HL-60 (cell line): ENCODE measurements around the gene RNF151.

ENCODE experiments used
- DNase-seq, 2 experiments: peaks; one replicate each; pipeline ENCODE4 v3.0.0-alpha.2; 2010 to 2020; ENCODE audit warnings: low read depth in 1 of 2, low spot score in 1 of 2
- H3K27ac ChIP-seq: fragments of 250-450 bp; sonication (Bioruptor Pico); replicated peaks from 2 replicates; pipeline ENCODE4 v1.5.1; 2020; ENCODE audit warnings: mild to moderate bottlenecking, moderate library complexity
- H3K27me3 ChIP-seq: fragments of 250-450 bp; sonication (Bioruptor Pico); 2 replicates; pipeline ENCODE4 v1.5.1; 2021; ENCODE audit warnings: mild to moderate bottlenecking, moderate library complexity; ENCODE audit not compliant: insufficient read depth, poor library complexity, severe bottlenecking
- H3K4me3 ChIP-seq: replicated peaks from 2 replicates; pipeline ENCODE4 v1.5.1; 2011; ENCODE audit warnings: mild to moderate bottlenecking, control low read depth, low read length; ENCODE audit not compliant: insufficient read depth
- CTCF ChIP-seq: IDR thresholded peaks from one replicate; pipeline ENCODE4 v1.5.1; 2011; ENCODE audit warnings: low read length, control low read depth, inconsistent platforms; ENCODE audit not compliant: insufficient read depth
- GABPA ChIP-seq: IDR thresholded peaks from 2 replicates; pipeline ENCODE4 v1.6.1; 2012; ENCODE audit warnings: low read depth
- POLR2AphosphoS5 ChIP-seq: IDR thresholded peaks from 2 replicates; pipeline ENCODE4 v1.6.1; 2012; ENCODE audit warnings: low read depth
- REST ChIP-seq: IDR thresholded peaks from 2 replicates; pipeline ENCODE4 v1.6.1; 2012; ENCODE audit warnings: low read depth; ENCODE audit not compliant: insufficient replicate concordance
- SPI1 ChIP-seq: IDR thresholded peaks from 2 replicates; pipeline ENCODE4 v1.6.1; 2012; ENCODE audit warnings: low read depth, mild to moderate bottlenecking, borderline replicate concordance

RNF151 gene

GRCh38 chr16:1983544-1984346 is 17.1 kb downstream of the RNF151 start, which contains the start of gene GFER:
Gene GFER, plus strand, starts transcription at chr16:1984193. Its CDS starts 26 bp downstream, at chr16:1984219.
- TF ChIP-seq CTCF (peak; percentile 48), POLR2AphosphoS5 (peak; percentile 12; the same call in 1 of the 2 replicates), SPI1 (no peak), GABPA (no peak), REST (peak; percentile 25)
- H3K27ac ChIP-seq, result peak within 1 kb of the TSS; percentile 40
- H3K4me3 ChIP-seq, result peak within 1 kb of the TSS; percentile 88
- DNase-seq, result peak in 1 of 2 experiments; percentile 77
- H3K27me3 ChIP-seq, result peaks cover 30% of the 10 kb centered on the region

- TF ChIP-seq SPI1, result no peak
- TF ChIP-seq POLR2AphosphoS5, result peak; percentile 12; the same call in 1 of the 2 replicates
- DNase-seq, result no peak
- peak overlapping the region; percentile 88 for H3K4me3 ChIP-seq
- H3K27me3 ChIP-seq, result peaks cover 38% of the 10 kb centered on the region
- peak overlapping the region; percentile 40 for H3K27ac ChIP-seq
Observed at GRCh38 chr16:1984347-1985225, 17.9 kb downstream of the RNF151 start.

GRCh38 chr16:1985466-1986150 is 19.0 kb downstream of the RNF151 start:
- TF ChIP-seq POLR2AphosphoS5, result no peak
- TF ChIP-seq CTCF, result no peak
- TF ChIP-seq REST, result no peak
- TF ChIP-seq SPI1, result no peak
- TF ChIP-seq GABPA, result no peak
- no peak overlapping the region for H3K4me3 ChIP-seq
- no peak overlapping the region for H3K27ac ChIP-seq
- no peak for DNase-seq
- H3K27me3 ChIP-seq, result peaks cover 34% of the 10 kb centered on the region
